Parathyroid adenoma (tissue), 2 donors: Measurements from ENCODE around the gene LSR.

Source experiments
- H2AFZ ChIP-seq: fragments of 300-600 bp; sonication (generic); one replicate; pipeline ENCODE4 v1.7.0; 2017; ENCODE audit warnings: antibody characterized with exemption, mild to moderate bottlenecking
- H3K27ac ChIP-seq: fragments of 300-600 bp; sonication (generic); one replicate; pipeline ENCODE4 v1.7.0; 2017
- H3K27me3 ChIP-seq: fragments of 300-600 bp; sonication (generic); one replicate; pipeline ENCODE4 v1.7.0; 2017; ENCODE audit warnings: low read length; ENCODE audit not compliant: control insufficient read depth, insufficient read depth
- H3K36me3 ChIP-seq: fragments of 300-600 bp; sonication (generic); one replicate; pipeline ENCODE4 v1.7.0; 2017; ENCODE audit warnings: low read length; ENCODE audit not compliant: control insufficient read depth, insufficient read depth
- H3K4me1 ChIP-seq: fragments of 300-600 bp; sonication (generic); one replicate; pipeline ENCODE4 v1.7.0; 2017; ENCODE audit warnings: control low read depth
- H3K4me2 ChIP-seq: fragments of 300-600 bp; sonication (generic); one replicate; pipeline ENCODE4 v1.7.0; 2017; ENCODE audit warnings: low read length
- H3K4me3 ChIP-seq: fragments of 300-600 bp; sonication (generic); one replicate; pipeline ENCODE4 v1.7.0; 2017; ENCODE audit warnings: low read depth, low read length
- H3K79me2 ChIP-seq: fragments of 300-600 bp; sonication (generic); one replicate; pipeline ENCODE4 v1.7.0; 2017; ENCODE audit warnings: control low read depth
- H3K9ac ChIP-seq: fragments of 300-600 bp; sonication (generic); one replicate; pipeline ENCODE4 v1.7.0; 2017; ENCODE audit warnings: mild to moderate bottlenecking
- H3K9me3 ChIP-seq: fragments of 300-600 bp; sonication (generic); one replicate; pipeline ENCODE4 v1.7.0; 2017; ENCODE audit warnings: low read length; ENCODE audit not compliant: control insufficient read depth
- CTCF ChIP-seq: fragments of 300-600 bp; sonication (generic); IDR thresholded peaks from one replicate; pipeline ENCODE4 v1.7.0; 2017; ENCODE audit warnings: antibody characterized with exemption, mild to moderate bottlenecking
- donor health status: primary hyperparathyroidism.

The LSR gene

GRCh38 chr19:35274323-35274722 lies 25.5 kb downstream of the LSR start:
- H3K9me3 ChIP-seq, result no peaks in the 10 kb centered on the region
- H3K27me3 ChIP-seq, result no peaks in the 10 kb centered on the region
- no peak overlapping the region for H2AFZ ChIP-seq
- H3K79me2 ChIP-seq, result peaks cover 27% of the 10 kb centered on the region
- H3K4me3 ChIP-seq, result no peak overlapping the region
- peaks cover 10% of the 10 kb centered on the region for H3K4me1 ChIP-seq
- TF ChIP-seq CTCF, result no peak
- no peaks in the 10 kb centered on the region for H3K36me3 ChIP-seq
- H3K27ac ChIP-seq, result no peak overlapping the region
- no peak overlapping the region for H3K4me2 ChIP-seq
- H3K9ac ChIP-seq, result no peak overlapping the region

GRCh38 chr19:35276706-35277281 lies 28.0 kb downstream of the LSR start:
- H3K4me2 ChIP-seq, result no peak overlapping the region
- no peaks in the 10 kb centered on the region for H3K9me3 ChIP-seq
- no peaks in the 10 kb centered on the region for H3K36me3 ChIP-seq
- H3K27me3 ChIP-seq, result no peaks in the 10 kb centered on the region
- H3K27ac ChIP-seq, result no peak overlapping the region
- H3K4me3 ChIP-seq, result no peak overlapping the region
- TF ChIP-seq CTCF, result no peak
- peaks cover 3% of the 10 kb centered on the region for H3K4me1 ChIP-seq
- peaks cover 8% of the 10 kb centered on the region for H3K79me2 ChIP-seq
- no peak overlapping the region for H2AFZ ChIP-seq
- no peak overlapping the region for H3K9ac ChIP-seq

- no peaks in the 10 kb centered on the region for H3K27me3 ChIP-seq
- no peaks in the 10 kb centered on the region for H3K4me1 ChIP-seq
- H3K4me3 ChIP-seq, result no peak overlapping the region
- no peaks in the 10 kb centered on the region for H3K36me3 ChIP-seq
- H3K27ac ChIP-seq, result no peak overlapping the region
- H2AFZ ChIP-seq, result no peak overlapping the region
- no peaks in the 10 kb centered on the region for H3K79me2 ChIP-seq
- no peak overlapping the region for H3K4me2 ChIP-seq
- H3K9ac ChIP-seq, result no peak overlapping the region
- no peaks in the 10 kb centered on the region for H3K9me3 ChIP-seq
- no peak for TF ChIP-seq CTCF
Measured at GRCh38 chr19:35278578-35279284, 29.9 kb downstream of the LSR start.

- Histone ChIP-seq H3K36me3 (no peaks in the 10 kb centered on the region), H3K79me2 (no peaks in the 10 kb centered on the region), H3K27ac (no peak overlapping the region), H3K4me2 (no peak overlapping the region), H3K4me3 (no peak overlapping the region), H3K27me3 (no peaks in the 10 kb centered on the region), H3K4me1 (no peaks in the 10 kb centered on the region), H3K9me3 (no peaks in the 10 kb centered on the region), H2AFZ (no peak overlapping the region), H3K9ac (no peak overlapping the region)
- TF ChIP-seq CTCF, result no peak
Measured at GRCh38 chr19:35279374-35279773, 30.6 kb downstream of the LSR start.
